Right renal pelvis (tissue), 4 donors: ENCODE measurements around the gene PEBP1. TPM values are rescaled to one million over a fixed set of nuclear protein-coding genes. Genes with fewer than 3 reads are reported as not detected.
"Not testable (repeated sequence)": the region's sequence is repeated elsewhere in the genome, so short reads cannot be mapped to it uniquely, and the experiment has no call there.

Source experiments
- DNase-seq, 4 donors: peaks; one replicate each; pipeline ENCODE4 v3.0.0-alpha.2; 2013; ENCODE audit warnings: low read depth in 4 of 4, low spot score in 3 of 4, missing footprints in 1 of 4
- polyA plus RNA-seq, 4 donors: library from polyadenylated mRNA; unstranded; fragments of 120-200 nt; gene quantifications; one replicate each; pipeline ENCODE4 v1.2.1, GENCODE V29; 2013; ENCODE audit not compliant: insufficient read length in 4 of 4

Gene PEBP1
- polyA plus RNA-seq, 4 donors = 322 to 352 (median 342) TPM

GRCh38 chr12:118129436-118129835, 6.5 kb upstream of the PEBP1 start:
- not testable (repeated sequence) for DNase-seq

DNA sequence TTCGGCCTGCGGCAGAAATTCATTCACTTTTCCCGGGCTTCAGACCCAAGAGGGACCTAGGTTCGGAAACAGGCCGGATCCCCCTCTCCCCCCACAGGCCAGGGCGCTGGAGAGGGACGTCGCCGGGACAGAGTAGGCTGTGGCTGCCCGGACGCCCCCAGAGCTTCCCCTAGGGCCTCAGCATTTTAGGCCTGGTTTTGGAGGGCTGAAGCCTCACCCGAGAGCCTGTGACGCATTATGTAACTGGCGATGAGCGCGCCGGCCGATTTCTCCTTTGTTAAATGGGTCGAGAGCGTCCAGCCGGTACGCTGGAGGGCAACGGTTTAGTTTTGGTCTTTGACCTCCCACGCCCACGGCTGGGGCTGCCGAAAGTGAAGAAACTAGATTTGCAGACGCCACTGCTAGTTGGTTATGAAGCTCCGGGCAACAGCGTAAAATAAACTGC, 657 bp downstream of the PEBP1 start:
- DNase-seq = peak in 1 of 4 donors; percentile 12

- DNase-seq = no peak
Observed at GRCh38 chr12:118137148-118137678, 1.3 kb downstream of the PEBP1 start.

GRCh38 chr12:118140825-118141224, 4.9 kb downstream of the PEBP1 start:
- DNase-seq = no peak

DNA sequence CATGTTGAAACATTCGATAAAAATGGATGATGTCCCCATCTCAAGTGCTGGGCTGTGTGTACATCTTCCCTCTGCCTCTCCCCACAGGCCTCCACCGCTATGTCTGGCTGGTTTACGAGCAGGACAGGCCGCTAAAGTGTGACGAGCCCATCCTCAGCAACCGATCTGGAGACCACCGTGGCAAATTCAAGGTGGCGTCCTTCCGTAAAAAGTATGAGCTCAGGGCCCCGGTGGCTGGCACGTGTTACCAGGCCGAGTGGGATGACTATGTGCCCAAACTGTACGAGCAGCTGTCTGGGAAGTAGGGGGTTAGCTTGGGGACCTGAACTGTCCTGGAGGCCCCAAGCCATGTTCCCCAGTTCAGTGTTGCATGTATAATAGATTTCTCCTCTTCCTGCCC, 8.6 kb downstream of the PEBP1 start:
- DNase-seq = no peak

DNA sequence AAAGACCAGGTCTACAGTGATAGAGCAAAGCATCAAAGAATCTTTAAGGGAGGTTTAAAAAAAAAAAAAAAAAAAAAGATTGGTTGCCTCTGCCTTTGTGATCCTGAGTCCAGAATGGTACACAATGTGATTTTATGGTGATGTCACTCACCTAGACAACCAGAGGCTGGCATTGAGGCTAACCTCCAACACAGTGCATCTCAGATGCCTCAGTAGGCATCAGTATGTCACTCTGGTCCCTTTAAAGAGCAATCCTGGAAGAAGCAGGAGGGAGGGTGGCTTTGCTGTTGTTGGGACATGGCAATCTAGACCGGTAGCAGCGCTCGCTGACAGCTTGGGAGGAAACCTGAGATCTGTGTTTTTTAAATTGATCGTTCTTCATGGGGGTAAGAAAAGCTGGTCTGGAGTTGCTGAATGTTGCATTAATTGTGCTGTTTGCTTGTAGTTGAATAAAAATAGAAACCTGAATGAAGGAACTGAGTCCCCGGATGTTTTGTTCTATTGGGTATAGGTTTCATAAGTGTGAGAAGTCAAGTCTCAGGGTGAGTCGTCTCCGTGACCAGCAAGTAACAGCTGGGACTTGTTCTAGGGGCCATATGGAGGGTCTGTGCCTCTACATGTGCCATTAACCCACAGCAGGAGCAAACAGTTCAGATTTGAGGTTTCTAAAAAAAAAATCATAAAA, 9.3 kb downstream of the PEBP1 start:
- DNase-seq = no peak

GRCh38 chr12:118145798-118146156, 9.9 kb downstream of the PEBP1 start:
- DNase-seq = no peak

GRCh38 chr12:118148287-118148686, 12.4 kb downstream of the PEBP1 start:
- no peak for DNase-seq

DNA sequence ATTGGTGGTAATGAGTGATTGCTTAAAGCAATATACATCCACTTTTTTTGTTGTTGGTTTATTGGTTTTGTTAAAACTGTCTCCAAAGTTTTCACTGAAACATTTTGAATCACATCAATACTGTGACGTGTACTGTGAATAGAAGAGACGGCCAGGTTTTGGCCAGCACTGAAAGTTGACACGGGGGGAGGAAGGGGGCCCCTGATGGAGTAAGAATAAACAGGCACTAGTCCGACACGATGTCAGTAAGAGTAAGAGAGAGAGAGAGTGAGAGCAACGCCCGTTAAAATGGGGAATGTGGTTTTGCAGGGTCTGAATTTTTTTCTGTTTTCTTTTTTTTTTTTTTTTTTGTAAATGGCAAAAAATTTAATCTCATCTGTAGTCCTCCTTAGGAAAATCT, 14.7 kb downstream of the PEBP1 start:
- no peak for DNase-seq

- no peak for DNase-seq
Observed at GRCh38 chr12:118151755-118152154, 15.8 kb downstream of the PEBP1 start.

DNA sequence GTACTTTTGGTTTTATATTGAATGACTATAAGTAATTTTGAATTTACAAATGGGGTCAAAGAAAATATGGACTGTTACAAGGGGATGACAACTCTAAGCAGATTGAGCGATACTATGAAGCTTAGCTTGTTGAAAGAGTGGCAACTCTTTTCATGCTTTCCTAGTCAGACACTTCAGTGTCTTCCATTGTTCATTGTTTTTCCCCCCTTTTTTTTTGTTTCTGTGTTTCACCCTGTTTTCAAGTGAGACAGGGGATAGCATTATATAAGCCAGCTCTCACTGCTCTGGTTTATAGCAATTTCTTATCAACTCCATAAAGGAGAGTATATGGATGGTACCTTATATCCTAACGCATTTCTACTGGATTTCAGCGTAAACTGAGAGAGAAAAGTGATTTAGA, 24.6 kb downstream of the PEBP1 start:
- no peak for DNase-seq

- DNase-seq = no peak
Observed at GRCh38 chr12:118164798-118165486, 29.0 kb downstream of the PEBP1 start.

DNA sequence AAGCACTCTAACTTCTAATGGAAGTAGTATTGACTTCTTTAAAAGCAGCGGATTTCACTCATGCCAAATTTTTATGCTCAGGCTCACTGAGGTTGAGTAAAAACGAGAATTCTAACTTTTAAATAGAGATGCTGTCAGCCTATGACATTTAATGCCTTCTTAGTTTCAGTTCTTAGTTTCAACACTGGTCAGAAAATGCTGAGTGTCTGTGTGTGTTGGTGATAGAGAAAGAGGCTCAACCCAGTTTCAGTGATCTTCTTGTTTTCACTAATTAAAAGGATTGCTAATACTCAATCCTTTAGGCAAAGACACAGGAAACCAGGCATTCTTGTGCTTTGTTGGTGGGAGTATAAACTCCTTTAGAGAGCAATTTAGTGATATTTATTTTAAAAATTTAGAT, 31.0 kb downstream of the PEBP1 start:
- no peak for DNase-seq

GRCh38 chr12:118175823-118176447, 40.0 kb downstream of the PEBP1 start:
- no peak for DNase-seq

DNA sequence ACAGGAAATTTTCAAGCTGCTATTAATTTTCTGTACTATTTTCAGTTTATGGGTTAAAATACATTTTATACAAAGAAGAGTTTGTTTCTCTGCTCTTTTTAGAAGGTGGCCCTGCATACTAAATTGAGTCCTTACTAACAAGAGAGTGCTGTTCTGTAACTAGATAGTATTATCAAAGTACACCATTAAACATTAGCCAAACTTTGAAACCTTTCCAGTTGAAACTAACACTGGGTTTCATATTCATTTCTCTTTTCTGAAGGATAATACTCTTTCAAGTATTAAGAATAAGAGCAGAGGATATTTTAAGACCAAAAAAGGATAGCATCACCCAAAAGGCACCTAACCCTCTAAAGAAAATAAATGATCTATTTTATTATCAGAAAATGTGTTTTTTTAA, 47.2 kb downstream of the PEBP1 start:
- DNase-seq = no peak

- DNase-seq = no peak
Observed at GRCh38 chr12:118183711-118184110, 47.8 kb downstream of the PEBP1 start.

GRCh38 chr12:118185602-118186397, 49.9 kb downstream of the PEBP1 start:
- no peak for DNase-seq

- DNase-seq = peak in 1 of 4 donors; percentile 1
Observed at GRCh38 chr12:118187751-118188435, 52.0 kb downstream of the PEBP1 start.

DNA sequence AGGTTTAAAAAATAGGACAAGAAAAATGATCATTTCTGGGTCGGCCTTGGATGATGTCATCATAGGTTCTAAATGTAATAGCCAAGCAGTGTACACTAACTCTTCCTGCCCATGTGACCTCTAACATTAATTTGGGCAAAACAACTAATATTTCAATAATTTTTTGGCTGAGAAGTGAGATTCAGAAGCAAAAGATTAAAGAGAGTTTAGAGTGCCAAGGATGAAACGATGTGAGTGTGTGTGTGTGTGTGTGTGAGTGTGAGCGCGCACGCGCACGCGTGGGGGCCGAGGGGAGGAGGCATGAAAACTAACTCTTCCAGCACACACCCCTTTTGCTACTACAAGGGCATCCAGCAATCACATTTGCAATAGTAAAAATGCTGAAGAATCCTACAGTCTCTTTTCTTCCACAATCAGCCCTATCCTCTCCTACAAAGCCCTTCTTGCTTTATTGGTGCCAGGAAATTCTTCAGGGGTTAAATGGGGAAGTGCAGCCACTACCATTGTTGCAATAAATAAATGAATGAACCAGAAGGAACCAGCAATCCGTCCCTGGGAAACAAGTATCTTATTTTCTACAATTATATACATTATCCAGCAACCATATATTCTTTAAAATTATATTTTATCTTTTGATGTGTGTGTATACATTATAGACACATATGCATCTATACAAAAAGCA, 52.9 kb downstream of the PEBP1 start:
- peak in 1 of 4 donors; percentile 31 for DNase-seq

- peak in 2 of 4 donors; percentile 23 to 38 for DNase-seq
Observed at GRCh38 chr12:118189741-118190191, 53.8 kb downstream of the PEBP1 start.
